GM23338 (cell line): ENCODE results near the gene IFT52. TPM values are rescaled to one million over a fixed set of nuclear protein-coding genes. Genes with fewer than 3 reads are reported as not detected.
"Not testable (repeated sequence)": the region's sequence is repeated elsewhere in the genome, so short reads cannot be mapped to it uniquely, and the experiment has no call there.

ENCODE experiments used
- ATAC-seq: fragments of 200-7000 bp; cut with Tn5 transposase; 3 replicates; pipeline ENCODE4 v1.9.1; 2020
- DNase-seq: peaks from one replicate; pipeline ENCODE4 v3.0.0-alpha.2; 2015; ENCODE audit warnings: low spot score
- H2AFZ ChIP-seq: fragments of 200-600 bp; sonication (generic); 2 replicates; pipeline ENCODE4 v1.8.0; 2016; ENCODE audit warnings: antibody characterized with exemption, mild to moderate bottlenecking, moderate library complexity
- H3F3A ChIP-seq: fragments of 200-600 bp; sonication (generic); replicated peaks from 2 replicates; pipeline ENCODE4 v1.8.0; 2017; ENCODE audit warnings: antibody characterized with exemption, mixed run types, low read depth
- H3K27ac ChIP-seq: fragments of 200-600 bp; sonication (generic); 2 replicates; pipeline ENCODE4 v1.6.1; 2016; ENCODE audit warnings: low read depth
- H3K27me3 ChIP-seq: fragments of 200-600 bp; sonication (generic); 2 replicates; pipeline ENCODE4 v1.8.0; 2016; ENCODE audit warnings: mild to moderate bottlenecking, mixed run types, moderate library complexity; ENCODE audit not compliant: insufficient read depth
- H3K36me3 ChIP-seq: fragments of 200-600 bp; sonication (generic); 2 replicates; pipeline ENCODE4 v1.8.0; 2016; ENCODE audit warnings: mild to moderate bottlenecking; ENCODE audit not compliant: insufficient read depth
- H3K4me1 ChIP-seq: fragments of 200-600 bp; sonication (generic); 2 replicates; pipeline ENCODE4 v1.8.0; 2016; ENCODE audit warnings: mild to moderate bottlenecking, moderate library complexity; ENCODE audit not compliant: insufficient read depth
- H3K4me2 ChIP-seq: fragments of 200-600 bp; sonication (generic); 2 replicates; pipeline ENCODE4 v1.7.1; 2017; ENCODE audit warnings: mixed run types
- H3K4me3 ChIP-seq: fragments of 200-600 bp; sonication (generic); 2 replicates; pipeline ENCODE4 v1.6.1; 2016; ENCODE audit warnings: mixed run types
- H3K79me2 ChIP-seq: fragments of 200-600 bp; sonication (generic); replicated peaks from 2 replicates; pipeline ENCODE4 v1.8.0; 2017; ENCODE audit warnings: mild to moderate bottlenecking; ENCODE audit not compliant: insufficient read depth
- H3K9me2 ChIP-seq: fragments of 200-600 bp; sonication (generic); 2 replicates; pipeline ENCODE4 v1.8.0; 2017; ENCODE audit not compliant: insufficient read depth
- H4K20me1 ChIP-seq: fragments of 200-600 bp; sonication (generic); replicated peaks from 2 replicates; pipeline ENCODE4 v1.8.0; 2017; ENCODE audit warnings: mild to moderate bottlenecking; ENCODE audit not compliant: insufficient read depth
- H3K27ac Mint-ChIP-seq: 2 replicates; pipeline ENCODE4 v1.8.0; 2020; ENCODE audit warnings: inconsistent platforms, mild to moderate bottlenecking, moderate library complexity, mixed read lengths
- H3K27me3 Mint-ChIP-seq: 3 replicates; pipeline ENCODE4 v1.8.0; 2022; ENCODE audit warnings: low read depth, mild to moderate bottlenecking, moderate library complexity, mixed read lengths, inconsistent platforms; ENCODE audit not compliant: insufficient read depth, poor library complexity
- H3K36me3 Mint-ChIP-seq: 3 replicates; pipeline ENCODE4 v1.8.0; 2021; ENCODE audit warnings: low read depth, mild to moderate bottlenecking, inconsistent platforms, moderate library complexity, mixed read lengths
- H3K4me1 Mint-ChIP-seq: 3 replicates; pipeline ENCODE4 v1.8.0; 2020; ENCODE audit warnings: mild to moderate bottlenecking, inconsistent platforms, mixed read lengths
- H3K4me3 Mint-ChIP-seq: 3 replicates; pipeline ENCODE4 v1.8.0; 2021; ENCODE audit warnings: moderate library complexity, mild to moderate bottlenecking, inconsistent platforms, mixed read lengths
- H3K9me3 Mint-ChIP-seq: 3 replicates; pipeline ENCODE4 v1.8.0; 2020; ENCODE audit warnings: moderate library complexity, mild to moderate bottlenecking, inconsistent platforms, mixed read lengths
- EZH2 ChIP-seq: fragments of 200-600 bp; sonication (generic); IDR thresholded peaks from one replicate; pipeline ENCODE4 v1.8.0; 2017; ENCODE audit warnings: antibody characterized with exemption, mild to moderate bottlenecking, low read depth; ENCODE audit not compliant: unreplicated experiment
- EZH2phosphoT487 ChIP-seq: fragments of 200-600 bp; sonication (generic); IDR thresholded peaks from one replicate; pipeline ENCODE4 v1.8.1; 2018; ENCODE audit warnings: antibody characterized with exemption; ENCODE audit not compliant: unreplicated experiment
- REST ChIP-seq: IDR thresholded peaks from one replicate; pipeline ENCODE4 v1.6.1; 2018; ENCODE audit warnings: antibody characterized with exemption; ENCODE audit not compliant: unreplicated experiment
- STAT1 ChIP-seq: IDR thresholded peaks from one replicate; pipeline ENCODE4 v1.6.1; 2016; ENCODE audit warnings: antibody characterized with exemption; ENCODE audit not compliant: unreplicated experiment
- ZNF331 ChIP-seq: fragments of 250-450 bp; sonication (Bioruptor Pico); IDR thresholded peaks from 2 replicates; pipeline ENCODE4 v1.5.0; 2020; ENCODE audit warnings: low read depth, mild to moderate bottlenecking, moderate library complexity
- polyA plus RNA-seq: library from polyadenylated mRNA; unstranded; fragments of >200 nt; fragmentation: Nextera tagmentation; extraction: Ambion mirVana; gene quantifications from 2 replicates; pipeline ENCODE4 v1.2.1, GENCODE V29; 2016
- total RNA-seq: library from RNA; depleted of rRNA; stranded (reverse); fragments of >200 nt; shearing (Covaris generic); gene quantifications from 2 replicates; pipeline ENCODE4 v1.2.3, GENCODE V29; 2014
- TF ChIP-seq, protein P1 (sequence below): fragments of 250-450 bp; sonication (Bioruptor Pico); IDR thresholded peaks from 2 replicates; pipeline ENCODE4 v1.5.0; 2020; ENCODE audit warnings: mild to moderate bottlenecking, moderate library complexity
- TF ChIP-seq, protein P2 (sequence below): IDR thresholded peaks from 2 replicates; pipeline ENCODE4 v1.6.1; 2016; ENCODE audit warnings: antibody characterized with exemption
- TF ChIP-seq, protein P3 (sequence below), 2 experiments: fragments of 200-600 bp in 1 of 2; sonication (generic) in 1 of 2; conservative IDR thresholded peaks; 2 replicates each; pipeline versions ENCODE4 v1.5.1 to v1.6.1; 2016 to 2017; ENCODE audit warnings: antibody characterized with exemption in 2 of 2, low read depth in 2 of 2, mild to moderate bottlenecking in 2 of 2, moderate library complexity in 1 of 2

IFT52 gene
- total and polyA plus RNA-seq, 2 experiments from 2014 or later: 30.4 to 39.8 TPM

- TF ChIP-seq, protein P1, sequence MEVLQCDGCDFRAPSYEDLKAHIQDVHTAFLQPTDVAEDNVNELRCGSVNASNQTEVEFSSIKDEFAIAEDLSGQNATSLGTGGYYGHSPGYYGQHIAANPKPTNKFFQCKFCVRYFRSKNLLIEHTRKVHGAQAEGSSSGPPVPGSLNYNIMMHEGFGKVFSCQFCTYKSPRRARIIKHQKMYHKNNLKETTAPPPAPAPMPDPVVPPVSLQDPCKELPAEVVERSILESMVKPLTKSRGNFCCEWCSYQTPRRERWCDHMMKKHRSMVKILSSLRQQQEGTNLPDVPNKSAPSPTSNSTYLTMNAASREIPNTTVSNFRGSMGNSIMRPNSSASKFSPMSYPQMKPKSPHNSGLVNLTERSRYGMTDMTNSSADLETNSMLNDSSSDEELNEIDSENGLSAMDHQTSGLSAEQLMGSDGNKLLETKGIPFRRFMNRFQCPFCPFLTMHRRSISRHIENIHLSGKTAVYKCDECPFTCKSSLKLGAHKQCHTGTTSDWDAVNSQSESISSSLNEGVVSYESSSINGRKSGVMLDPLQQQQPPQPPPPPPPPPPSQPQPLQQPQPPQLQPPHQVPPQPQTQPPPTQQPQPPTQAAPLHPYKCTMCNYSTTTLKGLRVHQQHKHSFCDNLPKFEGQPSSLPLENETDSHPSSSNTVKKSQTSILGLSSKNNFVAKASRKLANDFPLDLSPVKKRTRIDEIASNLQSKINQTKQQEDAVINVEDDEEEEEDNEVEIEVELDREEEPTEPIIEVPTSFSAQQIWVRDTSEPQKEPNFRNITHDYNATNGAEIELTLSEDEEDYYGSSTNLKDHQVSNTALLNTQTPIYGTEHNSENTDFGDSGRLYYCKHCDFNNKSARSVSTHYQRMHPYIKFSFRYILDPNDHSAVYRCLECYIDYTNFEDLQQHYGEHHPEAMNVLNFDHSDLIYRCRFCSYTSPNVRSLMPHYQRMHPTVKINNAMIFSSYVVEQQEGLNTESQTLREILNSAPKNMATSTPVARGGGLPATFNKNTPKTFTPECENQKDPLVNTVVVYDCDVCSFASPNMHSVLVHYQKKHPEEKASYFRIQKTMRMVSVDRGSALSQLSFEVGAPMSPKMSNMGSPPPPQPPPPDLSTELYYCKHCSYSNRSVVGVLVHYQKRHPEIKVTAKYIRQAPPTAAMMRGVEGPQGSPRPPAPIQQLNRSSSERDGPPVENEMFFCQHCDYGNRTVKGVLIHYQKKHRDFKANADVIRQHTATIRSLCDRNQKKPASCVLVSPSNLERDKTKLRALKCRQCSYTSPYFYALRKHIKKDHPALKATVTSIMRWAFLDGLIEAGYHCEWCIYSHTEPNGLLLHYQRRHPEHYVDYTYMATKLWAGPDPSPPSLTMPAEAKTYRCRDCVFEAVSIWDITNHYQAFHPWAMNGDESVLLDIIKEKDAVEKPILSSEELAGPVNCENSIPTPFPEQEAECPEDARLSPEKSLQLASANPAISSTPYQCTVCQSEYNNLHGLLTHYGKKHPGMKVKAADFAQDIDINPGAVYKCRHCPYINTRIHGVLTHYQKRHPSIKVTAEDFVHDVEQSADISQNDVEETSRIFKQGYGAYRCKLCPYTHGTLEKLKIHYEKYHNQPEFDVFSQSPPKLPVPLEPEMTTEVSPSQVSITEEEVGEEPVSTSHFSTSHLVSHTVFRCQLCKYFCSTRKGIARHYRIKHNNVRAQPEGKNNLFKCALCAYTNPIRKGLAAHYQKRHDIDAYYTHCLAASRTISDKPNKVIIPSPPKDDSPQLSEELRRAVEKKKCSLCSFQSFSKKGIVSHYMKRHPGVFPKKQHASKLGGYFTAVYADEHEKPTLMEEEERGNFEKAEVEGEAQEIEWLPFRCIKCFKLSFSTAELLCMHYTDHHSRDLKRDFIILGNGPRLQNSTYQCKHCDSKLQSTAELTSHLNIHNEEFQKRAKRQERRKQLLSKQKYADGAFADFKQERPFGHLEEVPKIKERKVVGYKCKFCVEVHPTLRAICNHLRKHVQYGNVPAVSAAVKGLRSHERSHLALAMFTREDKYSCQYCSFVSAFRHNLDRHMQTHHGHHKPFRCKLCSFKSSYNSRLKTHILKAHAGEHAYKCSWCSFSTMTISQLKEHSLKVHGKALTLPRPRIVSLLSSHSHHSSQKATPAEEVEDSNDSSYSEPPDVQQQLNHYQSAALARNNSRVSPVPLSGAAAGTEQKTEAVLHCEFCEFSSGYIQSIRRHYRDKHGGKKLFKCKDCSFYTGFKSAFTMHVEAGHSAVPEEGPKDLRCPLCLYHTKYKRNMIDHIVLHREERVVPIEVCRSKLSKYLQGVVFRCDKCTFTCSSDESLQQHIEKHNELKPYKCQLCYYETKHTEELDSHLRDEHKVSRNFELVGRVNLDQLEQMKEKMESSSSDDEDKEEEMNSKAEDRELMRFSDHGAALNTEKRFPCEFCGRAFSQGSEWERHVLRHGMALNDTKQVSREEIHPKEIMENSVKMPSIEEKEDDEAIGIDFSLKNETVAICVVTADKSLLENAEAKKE: no peak
Observed at GRCh38 chr20:43605715-43606114, 15.0 kb downstream of the IFT52 start (continued).

GRCh38 chr20:43607278-43607677 is 16.5 kb downstream of the IFT52 start:
- peaks cover 42% of the 10 kb centered on the region for H3K36me3 Mint-ChIP-seq
- H3K9me2 ChIP-seq, H3K27ac ChIP-seq, H3K27me3 Mint-ChIP-seq, H3F3A ChIP-seq, H3K27me3 ChIP-seq, H3K4me1 ChIP-seq, H3K79me2 ChIP-seq, H3K4me3 ChIP-seq, ATAC-seq, H3K4me2 ChIP-seq, H3K4me3 Mint-ChIP-seq, H3K27ac Mint-ChIP-seq, DNase-seq, H3K9me3 Mint-ChIP-seq, H3K4me1 Mint-ChIP-seq, H4K20me1 ChIP-seq, H2AFZ ChIP-seq: not testable (repeated sequence)
- H3K36me3 ChIP-seq: peaks cover 13% of the 10 kb centered on the region

- H2AFZ ChIP-seq: no peak overlapping the region
- no peaks in the 10 kb centered on the region for H3K4me1 Mint-ChIP-seq
- no peaks in the 10 kb centered on the region for H3K4me1 ChIP-seq
- H4K20me1 ChIP-seq: no peaks in the 10 kb centered on the region
- no peak overlapping the region for H3K27ac Mint-ChIP-seq
- no peak overlapping the region for H3K4me3 Mint-ChIP-seq
- H3K27ac ChIP-seq: no peak overlapping the region
- no peak overlapping the region for H3K4me2 ChIP-seq
- H3K36me3 ChIP-seq: no peaks in the 10 kb centered on the region; the same call in 1 of the 2 replicates
- H3K9me3 Mint-ChIP-seq: no peaks in the 10 kb centered on the region
- H3K36me3 Mint-ChIP-seq: peaks cover 26% of the 10 kb centered on the region
- no peaks in the 10 kb centered on the region for H3K9me2 ChIP-seq
- H3K4me3 ChIP-seq: no peak overlapping the region
- DNase-seq (no peak), ATAC-seq (no peak)
- no peaks in the 10 kb centered on the region for H3F3A ChIP-seq
- no peaks in the 10 kb centered on the region for H3K27me3 ChIP-seq
- H3K27me3 Mint-ChIP-seq: no peaks in the 10 kb centered on the region
- H3K79me2 ChIP-seq: no peaks in the 10 kb centered on the region
- TF ChIP-seq ZNF331 (CRISPR knock-in tag): no peak
- TF ChIP-seq STAT1: no peak
- TF ChIP-seq, protein P2, sequence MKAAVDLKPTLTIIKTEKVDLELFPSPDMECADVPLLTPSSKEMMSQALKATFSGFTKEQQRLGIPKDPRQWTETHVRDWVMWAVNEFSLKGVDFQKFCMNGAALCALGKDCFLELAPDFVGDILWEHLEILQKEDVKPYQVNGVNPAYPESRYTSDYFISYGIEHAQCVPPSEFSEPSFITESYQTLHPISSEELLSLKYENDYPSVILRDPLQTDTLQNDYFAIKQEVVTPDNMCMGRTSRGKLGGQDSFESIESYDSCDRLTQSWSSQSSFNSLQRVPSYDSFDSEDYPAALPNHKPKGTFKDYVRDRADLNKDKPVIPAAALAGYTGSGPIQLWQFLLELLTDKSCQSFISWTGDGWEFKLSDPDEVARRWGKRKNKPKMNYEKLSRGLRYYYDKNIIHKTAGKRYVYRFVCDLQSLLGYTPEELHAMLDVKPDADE: no peak
- TF ChIP-seq, protein P3, sequence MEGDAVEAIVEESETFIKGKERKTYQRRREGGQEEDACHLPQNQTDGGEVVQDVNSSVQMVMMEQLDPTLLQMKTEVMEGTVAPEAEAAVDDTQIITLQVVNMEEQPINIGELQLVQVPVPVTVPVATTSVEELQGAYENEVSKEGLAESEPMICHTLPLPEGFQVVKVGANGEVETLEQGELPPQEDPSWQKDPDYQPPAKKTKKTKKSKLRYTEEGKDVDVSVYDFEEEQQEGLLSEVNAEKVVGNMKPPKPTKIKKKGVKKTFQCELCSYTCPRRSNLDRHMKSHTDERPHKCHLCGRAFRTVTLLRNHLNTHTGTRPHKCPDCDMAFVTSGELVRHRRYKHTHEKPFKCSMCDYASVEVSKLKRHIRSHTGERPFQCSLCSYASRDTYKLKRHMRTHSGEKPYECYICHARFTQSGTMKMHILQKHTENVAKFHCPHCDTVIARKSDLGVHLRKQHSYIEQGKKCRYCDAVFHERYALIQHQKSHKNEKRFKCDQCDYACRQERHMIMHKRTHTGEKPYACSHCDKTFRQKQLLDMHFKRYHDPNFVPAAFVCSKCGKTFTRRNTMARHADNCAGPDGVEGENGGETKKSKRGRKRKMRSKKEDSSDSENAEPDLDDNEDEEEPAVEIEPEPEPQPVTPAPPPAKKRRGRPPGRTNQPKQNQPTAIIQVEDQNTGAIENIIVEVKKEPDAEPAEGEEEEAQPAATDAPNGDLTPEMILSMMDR (conservative IDR thresholded peaks at IDR 0.05; ENCODE audit: low read depth in 2 of 2): no peak
- TF ChIP-seq REST: no peak
- TF ChIP-seq EZH2: no peak
- no peak for TF ChIP-seq EZH2phosphoT487
Observed at GRCh38 chr20:43631598-43631997, 40.9 kb downstream of the IFT52 start.
